ENCODE results near the gene NRXN2.

NRXN2 gene

DNA sequence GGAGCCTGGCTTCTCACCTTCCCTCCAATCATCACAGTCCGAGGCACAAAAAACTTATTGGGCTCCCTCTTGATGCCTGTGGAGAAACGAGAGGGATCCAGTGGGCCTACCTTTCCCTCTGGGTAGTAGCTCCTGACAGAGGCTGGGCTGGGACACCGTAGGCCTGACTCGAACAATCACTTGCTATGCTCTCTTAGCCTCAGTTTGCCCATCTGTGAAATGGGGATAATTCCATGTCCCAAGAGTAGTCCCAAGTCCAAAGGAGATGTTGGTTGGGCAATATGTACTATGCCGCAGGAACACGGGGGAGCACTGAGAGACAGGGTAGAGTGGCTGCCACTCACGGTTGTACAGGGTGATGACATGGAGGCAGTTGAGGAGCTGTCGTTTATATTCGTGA lies 28.6 kb upstream of the NRXN2 start:
- H2BK5ac ChIP-seq (ENCODE audit: low read depth, low read length, poor library complexity, severe bottlenecking), result no peak overlapping the region
- H3K27me3 ChIP-seq (ENCODE audit: control insufficient read depth in 1 of 2, insufficient read depth in 1 of 2, low read length in 2 of 2), result peaks cover 0 to 4% of the 10 kb centered on the region in 2 experiments
- peaks cover 0 to 3% of the 10 kb centered on the region in 2 experiments for H3K36me3 ChIP-seq (ENCODE audit: control insufficient read depth in 1 of 2, insufficient read depth in 2 of 2, low read depth in 1 of 2, low read length in 2 of 2)
- H2BK120ac ChIP-seq (ENCODE audit: low read depth, low read length), result no peak overlapping the region
- H2BK15ac ChIP-seq (ENCODE audit: low read depth, poor library complexity, severe bottlenecking), result no peak overlapping the region
- no peak overlapping the region for H3K9ac ChIP-seq (ENCODE audit: low read length)
- H2AK5ac ChIP-seq (ENCODE audit: low read length, severe bottlenecking), result no peak overlapping the region
- H3K14ac ChIP-seq (ENCODE audit: low read length in 2 of 2), result no peak overlapping the region
- no peak overlapping the region for H2BK12ac ChIP-seq (ENCODE audit: low read length in 2 of 2)
- 90% methylated on average over 7 of the region's 9 CpGs for WGBS
- H3K23ac ChIP-seq (ENCODE audit: low read length in 2 of 2), result no peak overlapping the region
- no peaks in the 10 kb centered on the region for H3K79me1 ChIP-seq (replicated peaks; ENCODE audit: low read length, poor library complexity, severe bottlenecking)
- H4K8ac ChIP-seq (ENCODE audit: low read length), result no peak overlapping the region
- no peak overlapping the region for H4K91ac ChIP-seq (ENCODE audit: low read length)
- no peak overlapping the region for H3K4me2 ChIP-seq (ENCODE audit: low read length, poor library complexity, severe bottlenecking)
- H3K4me3 ChIP-seq (ENCODE audit: insufficient read depth in 1 of 2, low read depth in 1 of 2, low read length in 2 of 2), result no peak overlapping the region
- peaks cover 2% of the 10 kb centered on the region for H3K4me1 ChIP-seq (ENCODE audit: control insufficient read depth, insufficient read depth, low read depth, low read length)
- no peak overlapping the region for H3K18ac ChIP-seq (ENCODE audit: low read depth in 1 of 2, low read length in 2 of 2)
- H2AFZ ChIP-seq (ENCODE audit: low read depth, low read length), result no peak overlapping the region
- no peak overlapping the region for H3K27ac ChIP-seq (ENCODE audit: low read length, poor library complexity, severe bottlenecking)
- DNase-seq, result no peak
- H3K9me3 ChIP-seq (ENCODE audit: control insufficient read depth, low read length), result no peaks in the 10 kb centered on the region
- H3K4ac ChIP-seq (ENCODE audit: low read depth in 1 of 2, low read length in 2 of 2), result no peak overlapping the region

DNA sequence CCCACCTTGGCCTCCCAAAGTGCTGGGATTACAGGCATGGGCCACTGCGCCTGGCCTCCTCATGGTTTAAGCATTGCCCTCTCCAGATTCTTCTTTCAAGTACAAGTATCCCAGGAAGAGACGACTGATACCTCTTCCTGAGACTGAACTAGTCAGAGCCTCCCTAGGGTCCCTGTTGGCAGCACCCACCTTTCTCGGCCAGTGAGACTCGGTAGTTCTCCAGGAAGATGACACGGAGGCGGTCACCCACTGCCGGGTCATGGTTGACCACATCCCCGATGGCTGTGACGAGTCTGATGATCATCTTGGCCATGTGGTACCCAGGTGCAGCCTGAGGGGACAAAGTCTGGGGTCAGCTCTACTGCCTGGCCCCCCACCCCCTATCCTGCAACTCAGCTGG lies 28.1 kb upstream of the NRXN2 start:
- H2BK15ac ChIP-seq (ENCODE audit: low read depth, poor library complexity, severe bottlenecking), result no peak overlapping the region
- no peak overlapping the region for H4K8ac ChIP-seq (ENCODE audit: low read length)
- no peak overlapping the region for H3K4me3 ChIP-seq (ENCODE audit: insufficient read depth in 1 of 2, low read depth in 1 of 2, low read length in 2 of 2)
- no peaks in the 10 kb centered on the region for H3K9me3 ChIP-seq (ENCODE audit: control insufficient read depth, low read length)
- H4K91ac ChIP-seq (ENCODE audit: low read length), result no peak overlapping the region
- H2AK5ac ChIP-seq (ENCODE audit: low read length, severe bottlenecking), result no peak overlapping the region
- DNase-seq, result no peak
- H3K23ac ChIP-seq (ENCODE audit: low read length in 2 of 2), result no peak overlapping the region
- no peak overlapping the region for H3K4ac ChIP-seq (ENCODE audit: low read depth in 1 of 2, low read length in 2 of 2)
- H2AFZ ChIP-seq (ENCODE audit: low read depth, low read length), result no peak overlapping the region
- H3K36me3 ChIP-seq (ENCODE audit: control insufficient read depth in 1 of 2, insufficient read depth in 2 of 2, low read depth in 1 of 2, low read length in 2 of 2), result peaks cover 0 to 3% of the 10 kb centered on the region in 2 experiments
- no peak overlapping the region for H3K14ac ChIP-seq (ENCODE audit: low read length in 2 of 2)
- H3K27me3 ChIP-seq (ENCODE audit: control insufficient read depth in 1 of 2, insufficient read depth in 1 of 2, low read length in 2 of 2), result peaks cover 3 to 4% of the 10 kb centered on the region in 2 experiments
- H2BK12ac ChIP-seq (ENCODE audit: low read length in 2 of 2), result no peak overlapping the region
- no peak overlapping the region for H2BK5ac ChIP-seq (ENCODE audit: low read depth, low read length, poor library complexity, severe bottlenecking)
- WGBS, result 96% methylated on average over 9 of the region's 9 CpGs
- no peak overlapping the region for H3K9ac ChIP-seq (ENCODE audit: low read length)
- H3K4me1 ChIP-seq (ENCODE audit: control insufficient read depth, insufficient read depth, low read depth, low read length), result peaks cover 2% of the 10 kb centered on the region
- H3K4me2 ChIP-seq (ENCODE audit: low read length, poor library complexity, severe bottlenecking), result no peak overlapping the region
- H3K18ac ChIP-seq (ENCODE audit: low read depth in 1 of 2, low read length in 2 of 2), result no peak overlapping the region
- H3K27ac ChIP-seq (ENCODE audit: low read length, poor library complexity, severe bottlenecking), result no peak overlapping the region
- H3K79me1 ChIP-seq (replicated peaks; ENCODE audit: low read length, poor library complexity, severe bottlenecking), result no peaks in the 10 kb centered on the region
- no peak overlapping the region for H2BK120ac ChIP-seq (ENCODE audit: low read depth, low read length)

DNA sequence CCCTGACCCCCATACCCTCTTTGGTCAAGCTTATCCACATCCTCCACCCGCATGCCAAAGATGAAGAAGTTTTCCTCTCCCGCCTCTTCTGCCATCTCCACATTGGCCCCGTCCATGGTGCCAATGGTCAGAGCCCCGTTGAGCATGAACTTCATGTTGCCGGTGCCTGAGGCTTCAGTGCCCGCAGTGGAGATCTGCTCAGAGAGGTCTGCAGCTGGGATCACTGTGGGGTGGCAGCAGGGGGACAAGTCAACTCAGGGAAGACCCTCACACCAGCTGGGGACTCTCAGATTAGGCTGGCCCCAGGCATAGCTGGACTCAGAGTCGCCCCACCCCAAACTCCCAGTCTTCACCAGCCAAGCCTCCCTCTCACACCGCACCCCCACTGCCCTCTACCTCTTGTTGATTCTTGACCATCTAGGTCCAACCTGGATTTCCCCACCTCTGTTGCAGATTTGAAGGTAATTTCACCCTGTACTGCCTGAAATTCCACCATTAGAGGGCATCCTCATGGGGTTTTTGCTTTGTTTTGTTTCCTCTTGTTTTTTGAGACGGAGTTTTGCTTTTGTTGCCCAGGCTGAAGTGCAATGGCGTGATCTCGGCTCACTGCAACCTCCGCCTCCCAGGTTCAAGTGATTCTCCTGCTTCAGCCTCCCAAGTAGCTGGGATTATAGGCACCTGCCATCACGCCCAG lies 27.5 kb upstream of the NRXN2 start:
- H3K9me3 ChIP-seq (ENCODE audit: control insufficient read depth, low read length), result no peaks in the 10 kb centered on the region
- H3K27ac ChIP-seq (ENCODE audit: low read length, poor library complexity, severe bottlenecking), result no peak overlapping the region
- no peak overlapping the region for H2BK12ac ChIP-seq (ENCODE audit: low read length in 2 of 2)
- H2AK5ac ChIP-seq (ENCODE audit: low read length, severe bottlenecking), result no peak overlapping the region
- H3K4me2 ChIP-seq (ENCODE audit: low read length, poor library complexity, severe bottlenecking), result no peak overlapping the region
- H2BK120ac ChIP-seq (ENCODE audit: low read depth, low read length), result no peak overlapping the region
- no peak overlapping the region for H2BK5ac ChIP-seq (ENCODE audit: low read depth, low read length, poor library complexity, severe bottlenecking)
- no peak overlapping the region for H3K9ac ChIP-seq (ENCODE audit: low read length)
- H3K14ac ChIP-seq (ENCODE audit: low read length in 2 of 2), result no peak overlapping the region
- 94% methylated on average over 13 of the region's 13 CpGs for WGBS
- peak overlapping the region; percentile 22 for H4K91ac ChIP-seq (ENCODE audit: low read length)
- H3K4me3 ChIP-seq (ENCODE audit: insufficient read depth in 1 of 2, low read depth in 1 of 2, low read length in 2 of 2), result no peak overlapping the region
- H3K36me3 ChIP-seq (ENCODE audit: control insufficient read depth in 1 of 2, insufficient read depth in 2 of 2, low read depth in 1 of 2, low read length in 2 of 2), result peaks cover 0 to 3% of the 10 kb centered on the region in 2 experiments
- peaks cover 8 to 9% of the 10 kb centered on the region in 2 experiments for H3K27me3 ChIP-seq (ENCODE audit: control insufficient read depth in 1 of 2, insufficient read depth in 1 of 2, low read length in 2 of 2)
- H3K23ac ChIP-seq (ENCODE audit: low read length in 2 of 2), result no peak overlapping the region
- no peak overlapping the region for H3K4ac ChIP-seq (ENCODE audit: low read depth in 1 of 2, low read length in 2 of 2)
- no peak overlapping the region for H4K8ac ChIP-seq (ENCODE audit: low read length)
- H3K4me1 ChIP-seq (ENCODE audit: control insufficient read depth, insufficient read depth, low read depth, low read length), result peaks cover 8% of the 10 kb centered on the region
- no peak overlapping the region for H2AFZ ChIP-seq (ENCODE audit: low read depth, low read length)
- no peak for DNase-seq
- H3K18ac ChIP-seq (ENCODE audit: low read depth in 1 of 2, low read length in 2 of 2), result no peak overlapping the region
- no peak overlapping the region for H2BK15ac ChIP-seq (ENCODE audit: low read depth, poor library complexity, severe bottlenecking)
- no peaks in the 10 kb centered on the region for H3K79me1 ChIP-seq (replicated peaks; ENCODE audit: low read length, poor library complexity, severe bottlenecking)

DNA sequence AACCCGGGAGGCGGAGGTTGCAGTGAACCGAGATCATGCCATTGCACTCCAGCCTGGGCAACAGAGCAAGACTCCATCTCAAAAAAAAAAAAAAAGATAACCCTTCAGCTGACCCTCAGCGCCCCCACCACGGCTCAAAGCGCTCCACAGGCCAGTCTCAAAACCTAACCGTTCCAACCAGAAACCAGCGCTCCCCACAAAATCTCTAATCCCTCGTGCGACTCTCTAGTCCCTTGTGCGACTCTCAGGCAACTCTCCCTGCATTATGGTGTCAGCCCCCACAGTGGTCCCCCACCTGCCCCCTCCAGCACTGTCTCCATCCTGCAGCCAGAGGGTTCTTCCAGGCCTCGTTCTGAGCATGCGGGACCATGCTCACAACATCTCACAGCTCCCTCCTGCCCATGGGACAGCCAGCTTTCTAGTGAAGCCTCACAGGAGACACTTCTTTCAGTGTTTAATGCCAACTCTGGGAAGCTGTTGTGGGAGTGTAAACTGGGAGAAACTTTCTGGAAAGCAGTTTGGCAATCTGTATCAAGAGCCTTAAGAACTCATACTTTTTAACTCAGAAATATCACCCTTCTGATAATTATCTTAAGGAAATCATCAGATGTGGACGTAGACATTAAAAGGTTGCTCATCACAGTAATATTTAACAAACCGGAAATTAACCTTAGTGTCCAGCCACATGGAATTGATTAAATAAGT lies 25.1 kb upstream of the NRXN2 start:
- Histone ChIP-seq H3K9me3 (ENCODE audit: control insufficient read depth, low read length) (no peaks in the 10 kb centered on the region), H4K8ac (ENCODE audit: low read length) (no peak overlapping the region), H3K4ac (ENCODE audit: low read depth in 1 of 2, low read length in 2 of 2) (no peak overlapping the region), H3K18ac (ENCODE audit: low read depth in 1 of 2, low read length in 2 of 2) (no peak overlapping the region), H2BK12ac (ENCODE audit: low read length in 2 of 2) (no peak overlapping the region), H4K91ac (ENCODE audit: low read length) (no peak overlapping the region), H3K27ac (ENCODE audit: low read length, poor library complexity, severe bottlenecking) (no peak overlapping the region), H3K14ac (ENCODE audit: low read length in 2 of 2) (no peak overlapping the region), H3K4me1 (ENCODE audit: control insufficient read depth, insufficient read depth, low read depth, low read length) (peaks cover 29% of the 10 kb centered on the region), H3K27me3 (ENCODE audit: control insufficient read depth in 1 of 2, insufficient read depth in 1 of 2, low read length in 2 of 2) (peaks cover 27% of the 10 kb centered on the region in 2 experiments), H2BK15ac (ENCODE audit: low read depth, poor library complexity, severe bottlenecking) (no peak overlapping the region), H3K23ac (ENCODE audit: low read length in 2 of 2) (no peak overlapping the region), H2BK120ac (ENCODE audit: low read depth, low read length) (no peak overlapping the region), H2AFZ (ENCODE audit: low read depth, low read length) (no peak overlapping the region), H2BK5ac (ENCODE audit: low read depth, low read length, poor library complexity, severe bottlenecking) (no peak overlapping the region), H3K36me3 (ENCODE audit: control insufficient read depth in 1 of 2, insufficient read depth in 2 of 2, low read depth in 1 of 2, low read length in 2 of 2) (peaks cover 0 to 3% of the 10 kb centered on the region in 2 experiments), H3K9ac (ENCODE audit: low read length) (peak overlapping the region; percentile 24), H3K79me1 (replicated peaks; ENCODE audit: low read length, poor library complexity, severe bottlenecking) (no peaks in the 10 kb centered on the region), H3K4me2 (ENCODE audit: low read length, poor library complexity, severe bottlenecking) (no peak overlapping the region), H3K4me3 (ENCODE audit: insufficient read depth in 1 of 2, low read depth in 1 of 2, low read length in 2 of 2) (no peak overlapping the region), H2AK5ac (ENCODE audit: low read length, severe bottlenecking) (no peak overlapping the region)
- no peak for DNase-seq
- 91% methylated on average over 13 of the region's 15 CpGs for WGBS

Data from mesenchymal stem cell (in vitro differentiated cells and primary cell).